Measurements from ENCODE around the gene RASEF. TPM values are rescaled to one million over a fixed set of nuclear protein-coding genes. Genes with fewer than 3 reads are reported as not detected.

The RASEF gene
- polyA plus RNA-seq, 1 donor = 0.36 TPM

GRCh38 chr9:83056174-83056573 lies 6.8 kb downstream of the RASEF start:
- no peak for DNase-seq

- DNase-seq = peak; percentile 4
Measured at GRCh38 chr9:83047839-83048775, 14.8 kb downstream of the RASEF start.

GRCh38 chr9:83043597-83043996 lies 19.3 kb downstream of the RASEF start:
- DNase-seq = no peak

- no peak for DNase-seq
Measured at GRCh38 chr9:83041771-83042170, 21.2 kb downstream of the RASEF start.

GRCh38 chr9:83039303-83039702 lies 23.6 kb downstream of the RASEF start:
- DNase-seq = no peak

GRCh38 chr9:83036043-83036442 lies 26.9 kb downstream of the RASEF start:
- DNase-seq = no peak

GRCh38 chr9:83035143-83035542 lies 27.8 kb downstream of the RASEF start:
- DNase-seq = no peak

- no peak for DNase-seq
Measured at GRCh38 chr9:83034587-83034986, 28.4 kb downstream of the RASEF start.

- DNase-seq = no peak
Measured at GRCh38 chr9:83034026-83034425, 28.9 kb downstream of the RASEF start.

- DNase-seq = no peak
Measured at GRCh38 chr9:83032065-83032625, 30.8 kb downstream of the RASEF start.

GRCh38 chr9:83030391-83031107 lies 32.4 kb downstream of the RASEF start:
- no peak for DNase-seq

- DNase-seq = no peak
Measured at GRCh38 chr9:83029531-83030137, 33.3 kb downstream of the RASEF start.

GRCh38 chr9:83027153-83027891 lies 35.6 kb downstream of the RASEF start:
- DNase-seq = no peak

- DNase-seq = no peak
Measured at GRCh38 chr9:83024506-83025125, 38.3 kb downstream of the RASEF start.

- DNase-seq = no peak
Measured at GRCh38 chr9:83023151-83023550, 39.8 kb downstream of the RASEF start.

GRCh38 chr9:83020864-83021263 lies 42.1 kb downstream of the RASEF start:
- DNase-seq = no peak

GRCh38 chr9:83020327-83020726 lies 42.6 kb downstream of the RASEF start:
- DNase-seq = no peak

GRCh38 chr9:83019246-83019645 lies 43.7 kb downstream of the RASEF start:
- no peak for DNase-seq

- no peak for DNase-seq
Measured at GRCh38 chr9:83015897-83016296, 47.0 kb downstream of the RASEF start.

- no peak for DNase-seq
Measured at GRCh38 chr9:83013867-83014605, 48.9 kb downstream of the RASEF start.

Data from hindlimb muscle (tissue), 1 donor.